BLaER1 (cell line): Measurements from ENCODE around the gene STMP1.
A peak's percentile ranks its signal among the peaks of the same experiment; 100 is the strongest.
"Not testable (repeated sequence)": the region's sequence is repeated elsewhere in the genome, so short reads cannot be mapped to it uniquely, and the experiment has no call there.

ENCODE experiments used
- H3K27ac ChIP-seq: shearing (Covaris generic); formaldehyde crosslinking; 2 replicates; pipeline ENCODE4 v1.8.1; 2022
- H3K27me3 ChIP-seq: shearing (Covaris generic); formaldehyde crosslinking; 2 replicates; pipeline ENCODE4 v1.8.1; 2022
- H3K36me3 ChIP-seq: shearing (Covaris generic); formaldehyde crosslinking; 2 replicates; pipeline ENCODE4 v1.8.1; 2022
- H3K4me1 ChIP-seq: shearing (Covaris generic); formaldehyde crosslinking; 2 replicates; pipeline ENCODE4 v1.8.1; 2022
- H3K4me2 ChIP-seq: shearing (Covaris generic); formaldehyde crosslinking; 2 replicates; pipeline ENCODE4 v1.8.1; 2022
- H3K4me3 ChIP-seq: shearing (Covaris generic); formaldehyde crosslinking; 2 replicates; pipeline ENCODE4 v1.8.1; 2022
- H3K9ac ChIP-seq: shearing (Covaris generic); formaldehyde crosslinking; 2 replicates; pipeline ENCODE4 v1.8.1; 2022
- H3K9me3 ChIP-seq: shearing (Covaris generic); formaldehyde crosslinking; 2 replicates; pipeline ENCODE4 v1.8.1; 2022
- H4K20me1 ChIP-seq: shearing (Covaris generic); formaldehyde crosslinking; 2 replicates; pipeline ENCODE4 v1.8.1; 2022
- Cebpa-rat ChIP-seq: shearing (Covaris generic); IDR thresholded peaks from 2 replicates; pipeline ENCODE4 v1.8.1; 2022

STMP1 gene

GRCh38 chr7:135664046-135664589, 1.8 kb downstream of the STMP1 start:
- Histone ChIP-seq H3K27ac (no peak overlapping the region), H3K9me3 (peaks cover 11% of the 10 kb centered on the region), H4K20me1 (no peaks in the 10 kb centered on the region; the same call in 1 of the 2 replicates), H3K27me3 (no peaks in the 10 kb centered on the region), H3K4me2 (peak overlapping the region; percentile 91), H3K4me1 (peaks cover 28% of the 10 kb centered on the region), H3K9ac (peak overlapping the region; percentile 88; the same call in 1 of the 2 replicates), H3K36me3 (peaks cover 21% of the 10 kb centered on the region), H3K4me3 (peak overlapping the region; percentile 93; the same call in 1 of the 2 replicates)
- TF ChIP-seq Cebpa-rat = no peak

DNA sequence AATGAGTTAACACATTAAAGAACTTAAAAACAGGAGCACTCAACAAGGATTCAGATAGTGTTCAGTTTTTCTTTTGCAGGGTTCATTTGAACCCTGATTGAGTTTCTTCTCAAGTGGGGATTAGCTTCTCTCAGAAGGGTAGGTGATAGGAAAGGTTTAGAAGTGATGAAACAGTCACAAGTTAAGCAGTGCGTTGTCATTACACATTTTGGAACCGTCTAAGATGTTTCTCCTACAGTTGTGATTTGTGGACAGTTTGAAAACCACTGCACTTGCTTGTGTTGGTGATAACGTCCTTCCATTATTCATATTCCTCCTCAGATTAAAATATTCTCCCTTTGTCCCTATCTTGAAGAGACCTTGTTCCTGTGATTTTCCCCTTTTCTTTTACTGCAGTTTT, 2.7 kb downstream of the STMP1 start:
- no peak overlapping the region for H3K27ac ChIP-seq

GRCh38 chr7:135666156-135666555, 3.8 kb downstream of the STMP1 start:
- Histone ChIP-seq H3K4me2 (no peak overlapping the region), H3K4me1 (peaks cover 23% of the 10 kb centered on the region), H3K4me3 (no peak overlapping the region), H3K27me3 (no peaks in the 10 kb centered on the region), H3K27ac (no peak overlapping the region), H3K9me3 (peaks cover 12% of the 10 kb centered on the region), H3K9ac (no peak overlapping the region), H3K36me3 (peaks cover 23% of the 10 kb centered on the region), H4K20me1 (peaks cover 13% of the 10 kb centered on the region; the same call in 1 of the 2 replicates)
- no peak for TF ChIP-seq Cebpa-rat

More for the DNA sequence above, 2.7 kb downstream of the STMP1 start:
- H4K20me1 ChIP-seq = peaks cover 2% of the 10 kb centered on the region; the same call in 1 of the 2 replicates
- peaks cover 23% of the 10 kb centered on the region for H3K36me3 ChIP-seq
- H3K4me2 ChIP-seq = no peak overlapping the region
- peaks cover 23% of the 10 kb centered on the region for H3K4me1 ChIP-seq
- H3K9me3 ChIP-seq = peaks cover 12% of the 10 kb centered on the region
- H3K9ac ChIP-seq = no peak overlapping the region
- H3K27me3 ChIP-seq = no peaks in the 10 kb centered on the region
- TF ChIP-seq Cebpa-rat = no peak
- no peak overlapping the region for H3K4me3 ChIP-seq

- no peak overlapping the region for H3K9ac ChIP-seq
- no peak overlapping the region for H3K4me2 ChIP-seq
- TF ChIP-seq Cebpa-rat = no peak
- peaks cover 20% of the 10 kb centered on the region; the same call in 1 of the 2 replicates for H4K20me1 ChIP-seq
- H3K4me1 ChIP-seq = peaks cover 19% of the 10 kb centered on the region
- H3K27me3 ChIP-seq = no peaks in the 10 kb centered on the region
- H3K9me3 ChIP-seq = peaks cover 12% of the 10 kb centered on the region
- H3K36me3 ChIP-seq = peaks cover 23% of the 10 kb centered on the region
- H3K4me3 ChIP-seq = no peak overlapping the region
- H3K27ac ChIP-seq = no peak overlapping the region
Observed at GRCh38 chr7:135666846-135667245, 4.5 kb downstream of the STMP1 start.

DNA sequence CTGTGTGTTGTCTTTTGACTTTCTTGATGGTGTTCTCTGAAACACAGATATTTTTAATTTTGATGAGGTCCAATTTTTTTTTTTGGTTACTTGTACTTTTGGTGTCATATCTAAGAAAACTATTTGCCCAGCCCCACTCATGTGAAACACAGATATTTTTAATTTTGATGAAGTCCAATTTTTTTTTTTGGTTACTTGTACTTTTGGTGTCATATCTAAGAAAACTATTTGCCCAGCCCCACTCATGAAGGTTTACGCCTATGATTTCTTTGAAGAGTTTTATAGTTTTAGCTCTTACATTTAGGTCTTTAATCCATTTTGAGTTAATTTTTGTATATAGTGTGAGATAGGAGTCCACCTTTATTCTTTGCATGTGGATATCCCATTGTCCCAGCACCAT, 5.3 kb downstream of the STMP1 start:
- peaks cover 23% of the 10 kb centered on the region for H3K36me3 ChIP-seq
- not testable (repeated sequence) for H3K4me3 ChIP-seq, H3K27ac ChIP-seq, H3K4me2 ChIP-seq, H3K27me3 ChIP-seq, H3K9ac ChIP-seq
- peaks cover 16% of the 10 kb centered on the region for H3K4me1 ChIP-seq
- H4K20me1 ChIP-seq = peaks cover 28% of the 10 kb centered on the region; the same call in 1 of the 2 replicates
- peaks cover 12% of the 10 kb centered on the region for H3K9me3 ChIP-seq

DNA sequence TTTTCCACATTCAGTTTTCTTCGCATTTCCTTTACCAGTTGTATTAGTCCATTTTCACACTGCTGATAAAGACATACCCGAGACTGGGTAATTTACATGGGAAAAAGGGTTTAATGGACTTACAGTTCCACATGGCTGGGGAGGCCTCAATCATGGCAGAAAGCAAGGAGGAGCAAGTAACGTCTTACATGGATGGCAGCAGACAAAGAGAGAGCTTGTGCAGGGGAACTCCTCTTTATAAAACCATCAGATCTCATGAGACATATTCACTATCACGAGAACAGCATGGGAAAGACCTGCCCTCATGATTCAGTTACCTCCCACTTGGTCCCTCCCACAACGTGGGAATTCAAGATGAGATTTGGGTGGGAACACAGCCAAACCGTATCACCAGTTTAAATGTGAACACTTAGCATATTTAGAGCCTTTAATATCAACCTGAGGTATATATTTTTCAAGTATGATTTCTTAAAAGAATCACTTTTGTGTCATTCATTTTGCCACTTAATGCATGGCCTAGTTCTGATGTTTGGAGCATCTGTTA, 6.6 kb downstream of the STMP1 start:
- H3K4me1 ChIP-seq, H3K27me3 ChIP-seq, H3K4me3 ChIP-seq, H3K9ac ChIP-seq, H3K27ac ChIP-seq, H3K4me2 ChIP-seq: not testable (repeated sequence)
- Histone ChIP-seq H3K36me3 (peaks cover 32% of the 10 kb centered on the region), H4K20me1 (peaks cover 38% of the 10 kb centered on the region; the same call in 1 of the 2 replicates), H3K9me3 (peaks cover 12% of the 10 kb centered on the region)

DNA sequence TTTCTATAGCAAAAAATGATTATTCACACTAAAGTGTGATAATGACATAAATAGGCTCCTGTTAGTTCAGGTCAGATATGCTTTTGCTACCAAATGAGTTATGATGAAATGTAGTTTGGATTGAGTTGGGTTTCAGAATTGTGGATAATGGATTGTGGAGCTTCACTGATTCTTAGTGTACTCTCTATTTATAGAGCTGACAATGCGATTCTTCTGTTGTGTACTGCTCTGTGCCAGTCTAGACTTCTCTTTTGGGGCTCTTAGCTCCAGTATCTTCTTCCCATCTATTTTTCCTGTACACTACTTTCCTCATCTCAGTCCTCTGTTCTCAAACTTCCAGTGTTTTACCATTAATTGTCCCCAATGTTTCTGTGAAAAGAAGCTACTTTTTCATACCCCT, 7.5 kb downstream of the STMP1 start:
- Histone ChIP-seq H4K20me1 (peaks cover 38% of the 10 kb centered on the region; the same call in 1 of the 2 replicates), H3K4me1 (no peaks in the 10 kb centered on the region), H3K9ac (no peak overlapping the region), H3K4me3 (no peak overlapping the region), H3K27ac (no peak overlapping the region), H3K27me3 (no peaks in the 10 kb centered on the region), H3K9me3 (peaks cover 12% of the 10 kb centered on the region), H3K36me3 (peaks cover 39% of the 10 kb centered on the region), H3K4me2 (no peak overlapping the region)
- no peak for TF ChIP-seq Cebpa-rat

DNA sequence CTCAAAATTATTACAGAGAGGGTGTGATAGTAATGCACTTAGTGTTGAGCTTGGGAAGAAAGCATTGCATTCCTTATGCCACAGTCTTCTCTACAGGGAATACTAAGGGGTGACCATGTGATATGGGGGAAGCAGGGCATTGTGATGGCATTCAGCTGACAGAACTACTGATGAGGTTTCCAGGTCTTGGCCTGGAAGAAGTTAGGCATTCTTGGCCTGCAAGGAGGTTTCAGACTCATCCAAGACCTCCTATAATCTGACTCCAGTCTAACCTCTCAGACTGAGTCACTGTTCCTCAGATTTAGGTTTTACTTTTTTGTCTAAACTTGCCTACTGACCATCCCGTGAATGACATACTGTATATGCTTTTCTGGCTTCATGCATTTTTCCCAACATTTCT, 7.9 kb downstream of the STMP1 start:
- no peak overlapping the region for H3K4me2 ChIP-seq

DNA sequence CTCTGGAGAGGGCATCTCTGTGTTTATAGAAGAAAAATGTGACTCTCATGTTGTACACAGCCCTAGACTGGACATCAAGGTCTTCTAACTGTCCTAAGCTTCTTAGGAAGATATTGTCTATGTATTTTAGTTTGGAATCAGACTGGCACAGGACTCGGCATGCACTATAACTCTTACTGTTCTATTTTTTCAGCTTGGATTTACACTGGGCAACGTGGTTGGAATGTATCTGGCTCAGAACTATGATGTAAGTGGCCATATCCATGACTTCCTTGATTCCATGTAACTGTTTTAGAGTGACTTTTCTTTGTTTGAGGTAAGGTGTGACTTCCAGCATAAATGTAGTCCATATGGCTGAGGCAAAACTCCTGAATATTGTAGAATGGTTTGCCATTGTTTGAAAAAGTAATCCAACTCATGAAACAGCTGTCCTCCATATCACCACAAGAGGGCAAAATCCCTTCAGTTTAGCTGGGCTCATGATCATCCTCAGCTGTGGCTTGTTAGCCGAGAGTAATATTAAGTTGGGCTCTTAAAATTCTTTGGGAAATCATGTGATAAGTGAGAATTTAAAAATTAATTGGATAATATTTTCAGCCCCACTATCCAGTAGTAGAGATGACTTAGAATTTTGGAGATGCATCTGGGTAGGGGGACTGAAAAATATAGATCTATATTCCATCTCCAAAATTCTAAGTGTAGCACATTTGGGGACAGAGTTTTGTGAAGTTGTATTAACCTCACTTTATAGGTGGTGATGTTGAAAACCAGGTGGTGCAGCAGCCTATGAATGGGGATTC, 10.4 kb downstream of the STMP1 start:
- Histone ChIP-seq H3K4me1 (no peaks in the 10 kb centered on the region), H3K36me3 (peaks cover 48% of the 10 kb centered on the region), H3K27me3 (no peaks in the 10 kb centered on the region), H3K4me3 (no peak overlapping the region), H3K27ac (no peak overlapping the region), H3K9ac (no peak overlapping the region), H4K20me1 (peaks cover 38% of the 10 kb centered on the region; the same call in 1 of the 2 replicates), H3K9me3 (peaks cover 12% of the 10 kb centered on the region), H3K4me2 (no peak overlapping the region)
- TF ChIP-seq Cebpa-rat = no peak

More for the DNA sequence above, 7.9 kb downstream of the STMP1 start:
- Histone ChIP-seq H3K4me1 (no peaks in the 10 kb centered on the region), H3K9me3 (peaks cover 12% of the 10 kb centered on the region), H3K27me3 (no peaks in the 10 kb centered on the region), H3K9ac (no peak overlapping the region), H4K20me1 (peaks cover 38% of the 10 kb centered on the region; the same call in 1 of the 2 replicates), H3K36me3 (peaks cover 39% of the 10 kb centered on the region), H3K27ac (no peak overlapping the region), H3K4me3 (no peak overlapping the region)
- TF ChIP-seq Cebpa-rat = no peak

DNA sequence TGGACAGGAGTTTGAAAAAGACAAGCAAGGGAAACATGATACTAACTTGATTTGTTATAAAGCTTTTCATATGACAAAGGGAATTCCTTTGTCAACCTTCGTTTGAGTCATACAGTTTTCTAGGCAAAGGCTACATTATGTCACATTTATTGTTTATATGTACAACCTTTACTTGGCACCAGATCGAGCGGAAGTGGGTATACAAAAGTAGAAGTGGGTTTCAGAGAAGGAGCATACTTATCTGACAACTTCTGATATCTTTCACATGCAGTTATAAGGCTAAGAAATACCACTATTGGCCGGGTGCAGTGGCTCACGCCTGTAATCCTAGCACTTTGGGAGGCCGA, 11.0 kb downstream of the STMP1 start:
- no peak for TF ChIP-seq Cebpa-rat
- Histone ChIP-seq H3K4me1 (no peaks in the 10 kb centered on the region), H3K27me3 (no peaks in the 10 kb centered on the region), H3K9me3 (peaks cover 9% of the 10 kb centered on the region), H3K9ac (no peak overlapping the region), H3K36me3 (peaks cover 48% of the 10 kb centered on the region), H3K27ac (no peak overlapping the region), H4K20me1 (peaks cover 38% of the 10 kb centered on the region; the same call in 1 of the 2 replicates), H3K4me3 (no peak overlapping the region), H3K4me2 (no peak overlapping the region)
